Natural killer cell (primary cell): ENCODE results near the gene FOXC1. TPM values are rescaled to one million over a fixed set of nuclear protein-coding genes. Genes with fewer than 3 reads are reported as not detected.
A peak's percentile ranks its signal among the peaks of the same experiment; 100 is the strongest.

Experiments
- ATAC-seq, 3 donors: fragments of 150-1000 bp in 2 of 3; fragments of 200-7000 bp in 1 of 3; cut with Tn5 transposase; 1 replicate in 1 of 3; 2 replicates in 2 of 3; pipeline ENCODE4 v1.10.0; 2021; ENCODE audit warnings: mild to moderate bottlenecking in 2 of 3, moderate library complexity in 2 of 3
- DNase-seq, 2 donors: peaks; one replicate each; pipeline versions ENCODE4 v3.0.0 to v3.0.0-alpha.2; 2013 to 2021; ENCODE audit warnings: mixed read lengths in 1 of 2
- H3K27ac ChIP-seq: one replicate; pipeline ENCODE4 v1.5.1; 2013; ENCODE audit warnings: mild to moderate bottlenecking, low read length
- H3K27me3 ChIP-seq: one replicate; pipeline ENCODE4 v1.6.1; 2013; ENCODE audit warnings: low read length; ENCODE audit not compliant: control insufficient read depth, insufficient read depth
- H3K36me3 ChIP-seq: one replicate; pipeline ENCODE4 v1.6.1; 2013; ENCODE audit warnings: low read length; ENCODE audit not compliant: control insufficient read depth, insufficient read depth
- H3K4me1 ChIP-seq: one replicate; pipeline ENCODE4 v1.6.1; 2013; ENCODE audit warnings: low read length; ENCODE audit not compliant: control insufficient read depth, insufficient read depth
- H3K4me3 ChIP-seq: one replicate; pipeline ENCODE4 v1.5.1; 2013; ENCODE audit warnings: low read length
- H3K9me3 ChIP-seq: one replicate; pipeline ENCODE4 v1.6.1; 2013; ENCODE audit warnings: low read length; ENCODE audit not compliant: control insufficient read depth, insufficient read depth
- H3K27ac Mint-ChIP-seq, 2 donors: one replicate each; pipeline ENCODE4 v1.8.0; 2022; ENCODE audit warnings: mild to moderate bottlenecking in 2 of 2, mixed read lengths in 2 of 2, moderate library complexity in 1 of 2
- H3K27me3 Mint-ChIP-seq, 2 donors: one replicate each; pipeline ENCODE4 v1.8.0; 2022; ENCODE audit warnings: low read depth in 2 of 2, mixed read lengths in 2 of 2
- H3K36me3 Mint-ChIP-seq: one replicate; pipeline ENCODE4 v1.8.0; 2022; ENCODE audit warnings: mixed read lengths
- H3K4me1 Mint-ChIP-seq, 2 donors: one replicate each; pipeline ENCODE4 v1.8.0; 2022; ENCODE audit warnings: mixed read lengths in 2 of 2
- H3K4me3 Mint-ChIP-seq: one replicate; pipeline ENCODE4 v1.8.0; 2022; ENCODE audit warnings: mild to moderate bottlenecking, moderate library complexity, mixed read lengths
- H3K9me3 Mint-ChIP-seq, 2 donors: one replicate each; pipeline ENCODE4 v1.8.0; 2022; ENCODE audit warnings: mixed read lengths in 2 of 2
- CTCF ChIP-seq: fragments of 200-600 bp; IDR thresholded peaks from one replicate; pipeline ENCODE4 v1.8.0; 2022; ENCODE audit warnings: antibody characterized with exemption
- WGBS: methylation state at CpG from one replicate; pipeline ENCODE4 v1.1.7; 2013; ENCODE audit warnings: missing lambda C conversion rate; ENCODE audit not compliant: insufficient coverage; 5-methylcytosine and 5-hydroxymethylcytosine counted together
- intact Hi-C: fragments of 100-400 bp; cut with micrococcal nuclease; formaldehyde crosslinking; loops from one replicate; pipeline ENCODE4 v1.14.2; 2022
- total RNA-seq, 4 donors: library from RNA; stranded (reverse); fragments of 120-200 nt in 1 of 4; gene quantifications; one replicate each; pipeline versions ENCODE4 v1.2.3 to v1.2.4, GENCODE V29; 2013 to 2022

Gene FOXC1
- total RNA-seq, 3 donors from 2014 or later (not counting 1 experiment from before 2014, with no cell fraction given), result 0.16 to 0.21 TPM; not detected in 1

- Histone ChIP-seq H3K4me1 (peaks cover 53% of the 10 kb centered on the region), H3K4me3 (no peak overlapping the region), H3K9me3 (no peaks in the 10 kb centered on the region), H3K36me3 (no peaks in the 10 kb centered on the region), H3K27me3 (peaks cover 67% of the 10 kb centered on the region), H3K27ac (no peak overlapping the region)
- Mint-ChIP-seq H3K4me3 (peak overlapping the region; percentile 83), H3K27me3 (peaks cover 54 to 59% of the 10 kb centered on the region in 2 donors), H3K27ac (no peak overlapping the region), H3K36me3 (no peaks in the 10 kb centered on the region), H3K4me1 (peaks cover 42 to 45% of the 10 kb centered on the region in 2 donors), H3K9me3 (no peaks in the 10 kb centered on the region)
- TF ChIP-seq CTCF, result no peak
- ATAC-seq, result no peak
- WGBS, result 7% methylated on average over 31 of the region's 32 CpGs
- intact Hi-C loops, result no loop called here
- DNase-seq, result peak in 1 of 2 donors; percentile 33
Measured at GRCh38 chr6:1607516-1608221, 2.0 kb upstream of the FOXC1 start.

- H3K4me3 Mint-ChIP-seq, result peak overlapping the region; percentile 83
- H3K9me3 ChIP-seq, result no peaks in the 10 kb centered on the region
- DNase-seq, result peak in 1 of 2 donors; percentile 18
- ATAC-seq, result no peak
- peaks cover 42 to 45% of the 10 kb centered on the region in 2 donors for H3K4me1 Mint-ChIP-seq
- intact Hi-C loops, result no loop called here
- H3K9me3 Mint-ChIP-seq, result no peaks in the 10 kb centered on the region
- no peaks in the 10 kb centered on the region for H3K36me3 ChIP-seq
- H3K4me3 ChIP-seq, result no peak overlapping the region
- H3K27me3 ChIP-seq, result peaks cover 69% of the 10 kb centered on the region
- peaks cover 50 to 54% of the 10 kb centered on the region in 2 donors for H3K27me3 Mint-ChIP-seq
- TF ChIP-seq CTCF, result no peak
- H3K27ac ChIP-seq, result no peak overlapping the region
- WGBS, result 8% methylated on average over 59 of the region's 59 CpGs
- H3K27ac Mint-ChIP-seq, result no peak overlapping the region
- H3K36me3 Mint-ChIP-seq, result no peaks in the 10 kb centered on the region
- peaks cover 54% of the 10 kb centered on the region for H3K4me1 ChIP-seq
Measured at GRCh38 chr6:1608222-1609040, 1.3 kb upstream of the FOXC1 start.

- Histone ChIP-seq H3K4me3 (no peak overlapping the region), H3K36me3 (no peaks in the 10 kb centered on the region), H3K27me3 (peaks cover 69% of the 10 kb centered on the region), H3K9me3 (no peaks in the 10 kb centered on the region), H3K4me1 (peaks cover 58% of the 10 kb centered on the region), H3K27ac (no peak overlapping the region)
- ATAC-seq (no peak), DNase-seq (peak in 1 of 2 donors; percentile 19)
- Mint-ChIP-seq H3K9me3 (no peaks in the 10 kb centered on the region), H3K4me1 (peaks cover 42 to 45% of the 10 kb centered on the region in 2 donors), H3K27ac (no peak overlapping the region), H3K4me3 (peak overlapping the region; percentile 56), H3K27me3 (peaks cover 46 to 49% of the 10 kb centered on the region in 2 donors), H3K36me3 (no peaks in the 10 kb centered on the region)
- no peak for TF ChIP-seq CTCF
- WGBS, result 2% methylated on average over 58 of the region's 58 CpGs
- intact Hi-C loops, result no loop called here
Measured at GRCh38 chr6:1609041-1609647, 571 bp upstream of the FOXC1 start.
